Osteocyte (in vitro differentiated cells): ENCODE measurements around the gene GALR2. TPM values are rescaled to one million over a fixed set of nuclear protein-coding genes. Genes with fewer than 3 reads are reported as not detected.

Source experiments
- DNase-seq: peaks from one replicate; pipeline ENCODE4 v3.0.0; 2021; ENCODE audit warnings: mixed read lengths; ENCODE audit not compliant: unreplicated experiment; ENCODE audit errors: extremely low spot score
- H3K27ac Mint-ChIP-seq: one replicate; pipeline ENCODE4 v1.8.0; 2021; ENCODE audit warnings: mild to moderate bottlenecking, mixed read lengths; ENCODE audit not compliant: unreplicated experiment
- H3K27me3 Mint-ChIP-seq: one replicate; pipeline ENCODE4 v1.8.0; 2021; ENCODE audit warnings: mixed read lengths; ENCODE audit not compliant: unreplicated experiment
- H3K36me3 Mint-ChIP-seq: one replicate; pipeline ENCODE4 v1.8.0; 2021; ENCODE audit warnings: mixed read lengths; ENCODE audit not compliant: unreplicated experiment
- H3K4me1 Mint-ChIP-seq: one replicate; pipeline ENCODE4 v1.8.0; 2021; ENCODE audit warnings: mixed read lengths; ENCODE audit not compliant: unreplicated experiment
- H3K4me3 Mint-ChIP-seq: one replicate; pipeline ENCODE4 v1.8.0; 2021; ENCODE audit warnings: mild to moderate bottlenecking, moderate library complexity, mixed read lengths; ENCODE audit not compliant: unreplicated experiment
- H3K9me3 Mint-ChIP-seq: one replicate; pipeline ENCODE4 v1.8.0; 2021; ENCODE audit warnings: mixed read lengths; ENCODE audit not compliant: unreplicated experiment
- total RNA-seq: library from RNA; stranded (reverse); gene quantifications from 2 replicates; pipeline ENCODE4 v1.2.1, GENCODE V29; 2021
- TF ChIP-seq, protein P1 (sequence below): fragments of 200-600 bp; sonication (generic); IDR thresholded peaks from 2 replicates; pipeline ENCODE4 v1.5.0; 2021; ENCODE audit warnings: antibody characterized with exemption, mild to moderate bottlenecking, moderate library complexity

Gene GALR2
- total RNA-seq, 1 donor from 2014 or later = not detected

DNA sequence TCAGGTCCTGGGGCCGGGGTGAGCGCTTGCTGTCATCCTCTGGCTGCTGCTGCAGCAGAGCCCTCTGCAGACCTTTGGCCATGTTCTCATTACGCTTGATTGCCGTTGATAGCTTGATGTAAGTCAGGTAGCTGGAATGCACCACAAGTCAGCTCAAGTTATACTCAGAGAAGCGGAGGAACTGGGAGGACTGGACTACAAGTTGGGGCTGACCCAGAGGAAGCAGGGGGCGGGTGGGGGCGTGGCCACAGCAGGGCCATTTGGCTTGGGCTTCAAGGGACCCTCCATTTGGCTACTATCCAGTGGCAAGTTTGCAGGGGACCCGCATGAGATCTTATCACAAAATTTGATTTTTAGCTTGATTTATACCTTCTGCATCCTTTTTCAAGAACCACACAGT is 28.5 kb upstream of the GALR2 start:
- no peak overlapping the region for H3K4me3 Mint-ChIP-seq
- peaks cover 60% of the 10 kb centered on the region for H3K36me3 Mint-ChIP-seq
- H3K9me3 Mint-ChIP-seq = no peaks in the 10 kb centered on the region
- H3K4me1 Mint-ChIP-seq = no peaks in the 10 kb centered on the region
- DNase-seq = no peak
- no peaks in the 10 kb centered on the region for H3K27me3 Mint-ChIP-seq
- TF ChIP-seq, protein P1, sequence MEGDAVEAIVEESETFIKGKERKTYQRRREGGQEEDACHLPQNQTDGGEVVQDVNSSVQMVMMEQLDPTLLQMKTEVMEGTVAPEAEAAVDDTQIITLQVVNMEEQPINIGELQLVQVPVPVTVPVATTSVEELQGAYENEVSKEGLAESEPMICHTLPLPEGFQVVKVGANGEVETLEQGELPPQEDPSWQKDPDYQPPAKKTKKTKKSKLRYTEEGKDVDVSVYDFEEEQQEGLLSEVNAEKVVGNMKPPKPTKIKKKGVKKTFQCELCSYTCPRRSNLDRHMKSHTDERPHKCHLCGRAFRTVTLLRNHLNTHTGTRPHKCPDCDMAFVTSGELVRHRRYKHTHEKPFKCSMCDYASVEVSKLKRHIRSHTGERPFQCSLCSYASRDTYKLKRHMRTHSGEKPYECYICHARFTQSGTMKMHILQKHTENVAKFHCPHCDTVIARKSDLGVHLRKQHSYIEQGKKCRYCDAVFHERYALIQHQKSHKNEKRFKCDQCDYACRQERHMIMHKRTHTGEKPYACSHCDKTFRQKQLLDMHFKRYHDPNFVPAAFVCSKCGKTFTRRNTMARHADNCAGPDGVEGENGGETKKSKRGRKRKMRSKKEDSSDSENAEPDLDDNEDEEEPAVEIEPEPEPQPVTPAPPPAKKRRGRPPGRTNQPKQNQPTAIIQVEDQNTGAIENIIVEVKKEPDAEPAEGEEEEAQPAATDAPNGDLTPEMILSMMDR = no peak
- H3K27ac Mint-ChIP-seq = no peak overlapping the region

- H3K27ac Mint-ChIP-seq = no peak overlapping the region
Measured at GRCh38 chr17:76048025-76048605, 26.5 kb upstream of the GALR2 start.

GRCh38 chr17:76048711-76049110 is 25.9 kb upstream of the GALR2 start:
- Mint-ChIP-seq H3K36me3 (peaks cover 63% of the 10 kb centered on the region), H3K4me1 (peaks cover 6% of the 10 kb centered on the region), H3K27ac (peak overlapping the region; percentile 64), H3K27me3 (no peaks in the 10 kb centered on the region), H3K9me3 (no peaks in the 10 kb centered on the region), H3K4me3 (no peak overlapping the region)
- DNase-seq = no peak
- TF ChIP-seq, protein P1 = no peak

More at GRCh38 chr17:76048025-76048605, 26.5 kb upstream of the GALR2 start:
- Mint-ChIP-seq H3K27me3 (no peaks in the 10 kb centered on the region), H3K9me3 (no peaks in the 10 kb centered on the region), H3K36me3 (peaks cover 63% of the 10 kb centered on the region), H3K4me3 (no peak overlapping the region), H3K4me1 (no peaks in the 10 kb centered on the region)
- DNase-seq = no peak
- TF ChIP-seq, protein P1 = no peak

GRCh38 chr17:76049239-76049638 is 25.3 kb upstream of the GALR2 start:
- TF ChIP-seq, protein P1 = no peak
- Mint-ChIP-seq H3K27ac (peak overlapping the region; percentile 64), H3K4me1 (peaks cover 11% of the 10 kb centered on the region), H3K36me3 (peaks cover 64% of the 10 kb centered on the region), H3K9me3 (no peaks in the 10 kb centered on the region), H3K4me3 (no peak overlapping the region), H3K27me3 (no peaks in the 10 kb centered on the region)
- no peak for DNase-seq

- no peaks in the 10 kb centered on the region for H3K9me3 Mint-ChIP-seq
- H3K27me3 Mint-ChIP-seq = no peaks in the 10 kb centered on the region
- TF ChIP-seq, protein P1 = no peak
- peak overlapping the region; percentile 42 for H3K27ac Mint-ChIP-seq
- no peak for DNase-seq
- H3K4me1 Mint-ChIP-seq = peaks cover 12% of the 10 kb centered on the region
- no peak overlapping the region for H3K4me3 Mint-ChIP-seq
- peaks cover 57% of the 10 kb centered on the region for H3K36me3 Mint-ChIP-seq
Measured at GRCh38 chr17:76049836-76050537, 24.6 kb upstream of the GALR2 start.
